ENCODE data around the gene ZNF674.
"Not testable (repeated sequence)": the region's sequence is repeated elsewhere in the genome, so short reads cannot be mapped to it uniquely, and the experiment has no call there.

Gene ZNF674

GRCh38 chrX:46567388-46567787 is 22.2 kb upstream of the ZNF674 start:
- DNase-seq = no peak

- peak in 1 of 2 experiments; percentile 0 for DNase-seq
Observed at GRCh38 chrX:46561824-46562657, 16.8 kb upstream of the ZNF674 start.

GRCh38 chrX:46559062-46559461 is 13.8 kb upstream of the ZNF674 start:
- no peak for DNase-seq

- no peak for DNase-seq
Observed at GRCh38 chrX:46554942-46555341, 9.7 kb upstream of the ZNF674 start.

- no peak for DNase-seq
Observed at GRCh38 chrX:46553935-46554334, 8.7 kb upstream of the ZNF674 start.

- DNase-seq = no peak
Observed at GRCh38 chrX:46551494-46552128, 6.4 kb upstream of the ZNF674 start.

GRCh38 chrX:46549914-46550313 is 4.7 kb upstream of the ZNF674 start:
- no peak for DNase-seq

GRCh38 chrX:46547857-46548256 is 2.6 kb upstream of the ZNF674 start:
- no peak for DNase-seq

- not testable (repeated sequence) for DNase-seq
Observed at GRCh38 chrX:46544527-46544926, 694 bp downstream of the ZNF674 start.

- no peak for DNase-seq
Observed at GRCh38 chrX:46543441-46543840, 1.8 kb downstream of the ZNF674 start.

GRCh38 chrX:46531442-46531841 is 13.8 kb downstream of the ZNF674 start:
- no peak for DNase-seq

GRCh38 chrX:46530404-46530908 is 14.8 kb downstream of the ZNF674 start:
- not testable (repeated sequence) for DNase-seq

- not testable (repeated sequence) for DNase-seq
Observed at GRCh38 chrX:46529740-46530403, 15.3 kb downstream of the ZNF674 start.

- not testable (repeated sequence) for DNase-seq
Observed at GRCh38 chrX:46528640-46529039, 16.6 kb downstream of the ZNF674 start.

GRCh38 chrX:46506076-46506475 is 39.1 kb downstream of the ZNF674 start:
- DNase-seq = no peak

- no peak for DNase-seq
Observed at GRCh38 chrX:46502848-46503247, 42.4 kb downstream of the ZNF674 start.

- DNase-seq = no peak
Observed at GRCh38 chrX:46500054-46500453, 45.2 kb downstream of the ZNF674 start.

GRCh38 chrX:46488712-46489111 is 56.5 kb downstream of the ZNF674 start:
- no peak for DNase-seq

- DNase-seq = no peak
Observed at GRCh38 chrX:46485897-46486296, 59.3 kb downstream of the ZNF674 start.

GRCh38 chrX:46478634-46479033 is 66.6 kb downstream of the ZNF674 start:
- DNase-seq = not testable (repeated sequence)

- DNase-seq = no peak
Observed at GRCh38 chrX:46477435-46477834, 67.8 kb downstream of the ZNF674 start.

- no peak for DNase-seq
Observed at GRCh38 chrX:46465203-46465602, 80.0 kb downstream of the ZNF674 start.

- DNase-seq = no peak
Observed at GRCh38 chrX:46463682-46464081, 81.5 kb downstream of the ZNF674 start.
